Activated naive CD8-positive, alpha-beta T cell treated with anti-CD3 and anti-CD28 coated beads, Interleukin-2, amount 10 ng/mL, durations not matched to agents 7 days and 5 days (primary cell): ENCODE results near the gene UBAC2. TPM values are rescaled to one million over a fixed set of nuclear protein-coding genes. Genes with fewer than 3 reads are reported as not detected.

Source experiments
- ATAC-seq: fragments of 150-1000 bp; cut with Tn5 transposase; one replicate; pipeline ENCODE4 v1.10.0; 2021; ENCODE audit warnings: low read depth, moderate library complexity
- POLR2A ChIA-PET: fragments of 350-600 bp; sonication (Branson Sonifier 250); formaldehyde crosslinking; loops from one replicate; lab custom pipeline; 2021; ENCODE audit warnings: antibody characterized with exemption; lab: Charles Lee
- DNase-seq: peaks from one replicate; pipeline ENCODE4 v3.0.0; 2021
- H3K27ac Mint-ChIP-seq: one replicate; pipeline ENCODE4 v1.8.0; 2022; ENCODE audit warnings: mild to moderate bottlenecking, mixed read lengths
- H3K27me3 Mint-ChIP-seq: one replicate; pipeline ENCODE4 v1.8.0; 2022; ENCODE audit warnings: mild to moderate bottlenecking, moderate library complexity, mixed read lengths
- H3K36me3 Mint-ChIP-seq: one replicate; pipeline ENCODE4 v1.8.0; 2021; ENCODE audit warnings: mild to moderate bottlenecking, mixed read lengths
- H3K4me1 Mint-ChIP-seq: one replicate; pipeline ENCODE4 v1.8.0; 2021; ENCODE audit warnings: mixed read lengths
- H3K4me3 Mint-ChIP-seq: one replicate; pipeline ENCODE4 v1.8.0; 2022; ENCODE audit warnings: mild to moderate bottlenecking, moderate library complexity, mixed read lengths
- H3K9me3 Mint-ChIP-seq: one replicate; pipeline ENCODE4 v1.8.0; 2021; ENCODE audit warnings: mixed read lengths
- total RNA-seq, 2 experiments: library from RNA; stranded (reverse); gene quantifications; one replicate each; pipeline ENCODE4 v1.2.3, GENCODE V29; 2021

UBAC2 gene
- total RNA-seq, 2 experiments from 2014 or later = 79.1 to 80.8 TPM

DNA sequence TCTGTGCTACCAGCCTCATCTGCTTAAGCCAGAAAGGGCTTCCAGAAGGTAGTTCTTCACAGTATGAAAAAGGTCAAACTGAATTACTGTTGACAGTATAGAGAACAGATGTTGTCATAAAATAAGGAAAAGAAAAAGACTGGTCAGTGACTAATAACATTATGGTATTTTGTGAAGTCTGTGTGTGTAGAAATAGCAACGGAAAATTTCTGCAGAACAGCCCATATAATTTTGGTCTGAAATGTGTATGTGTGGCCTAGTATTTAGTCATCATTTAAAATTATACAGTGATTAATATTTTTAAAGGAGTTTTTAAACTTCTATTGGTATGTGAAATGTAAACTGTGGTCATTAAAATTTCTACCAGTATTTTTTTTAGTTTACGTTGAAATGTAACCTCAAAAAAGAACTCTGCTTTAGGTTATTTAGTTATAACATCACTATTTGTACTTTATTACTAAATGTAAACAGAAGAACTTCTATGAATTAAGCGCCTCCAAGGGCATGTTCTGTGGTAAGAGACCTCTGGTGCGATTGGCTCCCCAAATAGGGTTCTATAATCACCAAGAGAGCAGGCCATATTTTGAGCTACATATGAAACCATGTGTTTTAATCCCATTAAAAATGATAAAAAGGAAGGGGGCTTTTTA, 109.9 kb downstream of the UBAC2 start:
- Mint-ChIP-seq H3K36me3 (peaks cover 51% of the 10 kb centered on the region), H3K27ac (no peak overlapping the region), H3K9me3 (no peaks in the 10 kb centered on the region), H3K4me3 (no peak overlapping the region), H3K27me3 (no peaks in the 10 kb centered on the region), H3K4me1 (peaks cover 60% of the 10 kb centered on the region)
- POLR2A ChIA-PET = no interaction called here
- DNase-seq (no peak), ATAC-seq (no peak)

DNA sequence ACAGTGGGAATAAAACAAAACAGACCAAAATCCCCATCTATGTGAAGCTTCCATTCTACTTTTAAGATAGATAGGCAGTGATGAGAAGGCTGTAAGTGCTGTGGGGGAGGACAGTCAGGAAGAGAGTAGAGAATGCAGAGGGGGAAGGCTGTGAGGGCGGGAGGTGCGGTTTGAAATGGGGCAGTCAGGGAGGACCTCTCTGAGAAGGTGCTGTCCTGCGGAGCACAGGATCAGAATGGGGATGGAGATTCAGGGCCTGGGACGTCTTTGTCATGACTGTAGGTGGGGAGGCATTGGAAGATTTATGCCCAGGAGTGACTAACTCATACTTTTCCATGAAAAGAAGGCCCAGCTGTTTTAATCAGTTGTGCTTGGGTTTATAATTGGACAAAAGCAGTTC, 110.5 kb downstream of the UBAC2 start:
- H3K36me3 Mint-ChIP-seq = peaks cover 48% of the 10 kb centered on the region
- H3K27me3 Mint-ChIP-seq = no peaks in the 10 kb centered on the region
- POLR2A ChIA-PET = no interaction called here
- H3K4me1 Mint-ChIP-seq = peaks cover 58% of the 10 kb centered on the region
- ATAC-seq (no peak), DNase-seq (no peak)
- no peak overlapping the region for H3K4me3 Mint-ChIP-seq
- H3K9me3 Mint-ChIP-seq = peaks cover under 1% of the 10 kb centered on the region
- H3K27ac Mint-ChIP-seq = no peak overlapping the region

DNA sequence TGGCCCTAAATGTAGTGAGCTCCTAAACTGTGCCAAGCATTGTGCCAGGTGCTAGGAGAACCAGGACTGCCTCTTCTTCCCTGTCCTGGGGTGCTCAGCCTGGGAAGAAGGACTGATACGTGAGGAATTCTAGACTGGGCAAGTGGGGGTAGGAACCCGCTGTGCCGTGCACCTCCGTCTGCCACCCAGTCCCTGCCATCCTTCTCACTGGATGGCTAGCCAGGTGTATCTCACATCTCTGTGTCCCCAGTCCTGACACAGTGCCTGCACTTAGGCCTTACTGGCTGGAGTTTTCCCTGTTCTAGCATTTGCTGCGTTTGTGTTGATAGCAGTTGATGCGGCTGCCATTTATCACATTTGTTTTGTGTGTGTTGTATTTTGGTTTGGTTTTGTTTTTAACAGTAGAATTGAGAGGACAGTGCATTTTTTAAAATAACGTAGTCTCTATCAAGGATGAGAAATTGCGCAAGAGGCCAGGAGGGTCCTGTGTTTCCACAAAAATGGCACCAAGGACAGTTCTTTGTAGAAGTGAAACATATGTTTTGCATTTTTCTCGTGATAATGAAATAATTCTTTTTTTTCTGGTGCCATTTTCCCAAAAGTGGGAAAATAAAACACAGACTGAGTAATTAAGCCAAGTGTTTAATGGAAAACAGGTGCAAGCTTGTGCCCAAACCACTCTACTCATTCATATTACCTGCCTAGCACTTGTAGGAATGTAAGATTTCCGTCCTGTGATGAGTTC, 111.3 kb downstream of the UBAC2 start:
- Mint-ChIP-seq H3K9me3 (peaks cover 2% of the 10 kb centered on the region), H3K36me3 (peaks cover 50% of the 10 kb centered on the region), H3K4me1 (peaks cover 54% of the 10 kb centered on the region), H3K27me3 (no peaks in the 10 kb centered on the region), H3K4me3 (no peak overlapping the region), H3K27ac (no peak overlapping the region)
- POLR2A ChIA-PET = interaction anchor here (0.7 to 0.9 kb wide), 2 partner anchors 46 to 94 kb away, joined by 3 read pairs; no protein-coding TSS in a partner anchor
- DNase-seq (no peak), ATAC-seq (no peak)

DNA sequence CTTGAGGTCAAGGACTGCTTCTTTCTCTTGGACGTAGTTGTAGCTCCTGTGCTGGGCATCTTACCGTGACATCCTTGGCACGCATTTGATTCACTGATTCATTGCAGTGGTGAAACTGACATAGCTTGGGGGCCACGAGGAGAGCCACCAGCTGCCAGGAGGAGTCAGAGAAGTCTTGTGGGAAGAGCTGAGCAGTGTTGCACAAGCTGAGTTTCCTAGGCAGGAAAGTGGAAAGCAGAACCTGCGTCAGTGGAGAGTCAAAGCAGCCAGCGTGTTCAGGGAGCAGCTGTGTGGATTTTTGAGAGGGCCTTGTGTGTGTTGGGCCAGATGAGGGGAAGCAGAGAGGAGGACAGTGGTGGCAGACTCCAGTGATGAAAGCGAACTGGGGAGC, 111.8 kb downstream of the UBAC2 start:
- POLR2A ChIA-PET = interaction anchor here (0.7 to 0.9 kb wide), 2 partner anchors 47 to 95 kb away, joined by 3 read pairs; no protein-coding TSS in a partner anchor
- Mint-ChIP-seq H3K27me3 (no peaks in the 10 kb centered on the region), H3K4me1 (peaks cover 52% of the 10 kb centered on the region), H3K27ac (peak overlapping the region; percentile 61), H3K4me3 (no peak overlapping the region), H3K9me3 (peaks cover 2% of the 10 kb centered on the region), H3K36me3 (peaks cover 53% of the 10 kb centered on the region)
- no peak for ATAC-seq
- no peak for DNase-seq

DNA sequence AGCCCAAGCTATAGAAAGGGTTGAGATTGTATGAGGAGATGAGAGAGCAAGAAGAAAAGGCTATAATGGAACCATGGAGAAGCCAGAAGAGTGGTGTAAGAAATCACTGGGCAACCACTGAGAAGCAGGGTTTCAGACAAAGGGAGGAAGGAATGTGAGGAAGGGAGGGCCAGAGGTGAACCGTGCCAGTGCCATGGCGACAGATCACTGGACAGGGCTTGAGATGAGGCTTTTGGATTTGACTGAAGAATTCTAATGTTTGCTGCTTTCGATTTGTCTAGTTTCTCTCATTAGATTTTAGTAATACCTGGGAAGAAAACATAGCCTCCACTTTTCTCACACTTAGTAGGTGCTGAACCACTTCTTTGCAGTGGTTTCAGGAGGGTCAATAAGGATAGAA, 112.8 kb downstream of the UBAC2 start:
- peaks cover 2% of the 10 kb centered on the region for H3K9me3 Mint-ChIP-seq
- H3K27me3 Mint-ChIP-seq = no peaks in the 10 kb centered on the region
- H3K27ac Mint-ChIP-seq = peak overlapping the region; percentile 41
- peaks cover 50% of the 10 kb centered on the region for H3K36me3 Mint-ChIP-seq
- POLR2A ChIA-PET = interaction anchor here (0.7 kb wide), 2 partner anchors 22 to 172 kb away, joined by 3 to 4 read pairs; no protein-coding TSS in a partner anchor
- peaks cover 43% of the 10 kb centered on the region for H3K4me1 Mint-ChIP-seq
- ATAC-seq (no peak), DNase-seq (no peak)
- H3K4me3 Mint-ChIP-seq = peak overlapping the region; percentile 11

GRCh38 chr13:99313941-99314340, 113.3 kb downstream of the UBAC2 start:
- Mint-ChIP-seq H3K27me3 (no peaks in the 10 kb centered on the region), H3K4me3 (peak overlapping the region; percentile 66), H3K4me1 (peaks cover 40% of the 10 kb centered on the region), H3K36me3 (peaks cover 51% of the 10 kb centered on the region), H3K27ac (peak overlapping the region; percentile 79), H3K9me3 (peaks cover 2% of the 10 kb centered on the region)
- POLR2A ChIA-PET = interaction anchor here (0.7 to 0.9 kb wide), 2 partner anchors 22 to 38 kb away, joined by 3 read pairs; no protein-coding TSS in a partner anchor
- no peak for ATAC-seq
- no peak for DNase-seq

- POLR2A ChIA-PET = interaction anchor here (0.7 to 1.4 kb wide), 4 partner anchors 37 to 122 kb away, joined by 3 to 4 read pairs (median 3); partner anchors contain the start of gene UBAC2
- DNase-seq = no peak
- Mint-ChIP-seq H3K27ac (peak overlapping the region; percentile 79), H3K4me1 (peaks cover 43% of the 10 kb centered on the region), H3K36me3 (peaks cover 50% of the 10 kb centered on the region), H3K4me3 (peak overlapping the region; percentile 66), H3K9me3 (peaks cover 2% of the 10 kb centered on the region), H3K27me3 (no peaks in the 10 kb centered on the region)
- peak; percentile 77 for ATAC-seq
These were observed 114.1 kb downstream of the UBAC2 start for GRCh38 chr13:99314640-99315176.

GRCh38 chr13:99315186-99315585, 114.5 kb downstream of the UBAC2 start:
- no peaks in the 10 kb centered on the region for H3K27me3 Mint-ChIP-seq
- peaks cover 39% of the 10 kb centered on the region for H3K4me1 Mint-ChIP-seq
- peaks cover 48% of the 10 kb centered on the region for H3K36me3 Mint-ChIP-seq
- H3K27ac Mint-ChIP-seq = peak overlapping the region; percentile 79
- no peak for DNase-seq
- peak overlapping the region; percentile 66 for H3K4me3 Mint-ChIP-seq
- POLR2A ChIA-PET = interaction anchor here (0.9 to 1.4 kb wide), 3 partner anchors 37 to 115 kb away, joined by 3 to 4 read pairs (median 3); partner anchors contain the start of gene UBAC2
- H3K9me3 Mint-ChIP-seq = peaks cover 2% of the 10 kb centered on the region
- peak; percentile 18 for ATAC-seq

- no peak overlapping the region for H3K27ac Mint-ChIP-seq
- no peaks in the 10 kb centered on the region for H3K27me3 Mint-ChIP-seq
- H3K36me3 Mint-ChIP-seq = peaks cover 45% of the 10 kb centered on the region
- peaks cover 2% of the 10 kb centered on the region for H3K9me3 Mint-ChIP-seq
- H3K4me1 Mint-ChIP-seq = peaks cover 32% of the 10 kb centered on the region
- POLR2A ChIA-PET = no interaction called here
- no peak overlapping the region for H3K4me3 Mint-ChIP-seq
- no peak for DNase-seq
- ATAC-seq = no peak
These were observed 115.6 kb downstream of the UBAC2 start for GRCh38 chr13:99316224-99316623.

DNA sequence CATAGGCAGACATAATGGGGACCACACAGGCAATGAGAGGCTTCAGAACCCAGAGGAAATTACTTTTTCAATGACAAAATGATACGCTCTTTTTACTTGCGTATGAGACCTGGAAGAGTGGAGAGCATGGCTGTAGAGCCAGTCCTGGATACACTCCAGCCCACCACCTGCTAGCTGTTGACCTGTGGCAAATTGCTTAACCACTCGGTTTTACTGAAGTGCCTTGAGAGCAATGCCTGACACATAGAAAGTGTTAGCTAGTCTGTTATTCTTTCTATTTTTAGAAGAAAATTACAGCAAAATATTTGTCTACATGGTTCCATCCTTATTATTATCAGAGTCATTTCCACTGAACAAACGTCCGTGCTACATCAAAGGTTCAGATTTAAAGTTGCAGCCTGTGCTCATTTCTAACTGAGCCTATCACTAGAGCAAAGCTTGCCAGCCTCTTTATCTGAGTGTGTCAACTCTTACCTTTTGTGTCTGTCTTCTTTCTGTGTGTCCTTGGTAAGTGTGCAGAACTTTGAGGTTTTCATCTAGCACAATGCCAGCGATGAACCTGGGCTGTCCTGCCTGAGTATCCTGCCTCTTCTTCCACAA, 116.1 kb downstream of the UBAC2 start:
- Mint-ChIP-seq H3K9me3 (peaks cover 2% of the 10 kb centered on the region), H3K4me1 (peaks cover 34% of the 10 kb centered on the region), H3K27me3 (no peaks in the 10 kb centered on the region), H3K27ac (no peak overlapping the region), H3K36me3 (peaks cover 45% of the 10 kb centered on the region), H3K4me3 (no peak overlapping the region)
- ATAC-seq = no peak
- POLR2A ChIA-PET = no interaction called here
- no peak for DNase-seq

- no peak for ATAC-seq
- no peak for DNase-seq
- Mint-ChIP-seq H3K4me3 (no peak overlapping the region), H3K9me3 (peaks cover 2% of the 10 kb centered on the region), H3K27me3 (no peaks in the 10 kb centered on the region), H3K4me1 (peaks cover 43% of the 10 kb centered on the region), H3K27ac (no peak overlapping the region), H3K36me3 (peaks cover 48% of the 10 kb centered on the region)
- POLR2A ChIA-PET = no interaction called here
These were observed 120.2 kb downstream of the UBAC2 start for GRCh38 chr13:99320693-99321481.

- no peak overlapping the region for H3K27ac Mint-ChIP-seq
- H3K9me3 Mint-ChIP-seq = no peaks in the 10 kb centered on the region
- no peaks in the 10 kb centered on the region for H3K27me3 Mint-ChIP-seq
- H3K36me3 Mint-ChIP-seq = peaks cover 49% of the 10 kb centered on the region
- POLR2A ChIA-PET = no interaction called here
- no peak overlapping the region for H3K4me3 Mint-ChIP-seq
- DNase-seq (no peak), ATAC-seq (no peak)
- H3K4me1 Mint-ChIP-seq = peaks cover 44% of the 10 kb centered on the region
These were observed 121.1 kb downstream of the UBAC2 start for GRCh38 chr13:99321709-99322108.
